AG09309 (cell line): ENCODE measurements around the gene GAPDHS.

Source experiments
- DNase-seq: peaks from one replicate; pipeline ENCODE4 v3.0.0-alpha.2; 2010; ENCODE audit warnings: low read depth
- H3K4me3 ChIP-seq: 2 replicates; pipeline ENCODE4 v1.5.1; 2011; ENCODE audit warnings: mild to moderate bottlenecking, low read depth, low read length, moderate library complexity; ENCODE audit not compliant: control insufficient read depth
- CTCF ChIP-seq: IDR thresholded peaks from 2 replicates; pipeline ENCODE4 v1.5.1; 2011; ENCODE audit warnings: mild to moderate bottlenecking, low read depth, low read length, inconsistent platforms; ENCODE audit not compliant: insufficient read depth, control insufficient read depth; ENCODE audit errors: missing control alignments

GAPDHS gene

GRCh38 chr19:35549879-35550523 is 16.7 kb downstream of the GAPDHS start:
- no peak for TF ChIP-seq CTCF
- no peak overlapping the region for H3K4me3 ChIP-seq
- DNase-seq: no peak

- no peak overlapping the region for H3K4me3 ChIP-seq
- no peak for TF ChIP-seq CTCF
- no peak for DNase-seq
Measured at GRCh38 chr19:35551091-35551810, 18.0 kb downstream of the GAPDHS start.

- no peak overlapping the region for H3K4me3 ChIP-seq
- no peak for TF ChIP-seq CTCF
- DNase-seq: no peak
Measured at GRCh38 chr19:35552534-35553384, 19.5 kb downstream of the GAPDHS start.

- no peak for TF ChIP-seq CTCF
- DNase-seq: no peak
- no peak overlapping the region for H3K4me3 ChIP-seq
Measured at GRCh38 chr19:35553385-35554000, 20.2 kb downstream of the GAPDHS start.

GRCh38 chr19:35554076-35554475 is 20.8 kb downstream of the GAPDHS start:
- no peak overlapping the region for H3K4me3 ChIP-seq
- TF ChIP-seq CTCF: no peak
- DNase-seq: no peak

- no peak for DNase-seq
Measured at GRCh38 chr19:35555301-35556005, 22.2 kb downstream of the GAPDHS start.

More at GRCh38 chr19:35555301-35556005, 22.2 kb downstream of the GAPDHS start:
- no peak overlapping the region for H3K4me3 ChIP-seq
- TF ChIP-seq CTCF: peak; percentile 32
